GM19324 (cell line): ENCODE data around the gene MAP2K7.
"Not testable (repeated sequence)": the region's sequence is repeated elsewhere in the genome, so short reads cannot be mapped to it uniquely, and the experiment has no call there.

Source experiments
- ATAC-seq: cut with Tn5 transposase; IDR thresholded peaks from one replicate; pipeline ENCODE4 v1.9.1; 2021; ENCODE audit warnings: mild to moderate bottlenecking, moderate library complexity; ENCODE audit not compliant: unreplicated experiment, low FRiP score

The MAP2K7 gene

GRCh38 chr19:7881910-7882309 is 21.8 kb upstream of the MAP2K7 start:
- no peak for ATAC-seq

DNA sequence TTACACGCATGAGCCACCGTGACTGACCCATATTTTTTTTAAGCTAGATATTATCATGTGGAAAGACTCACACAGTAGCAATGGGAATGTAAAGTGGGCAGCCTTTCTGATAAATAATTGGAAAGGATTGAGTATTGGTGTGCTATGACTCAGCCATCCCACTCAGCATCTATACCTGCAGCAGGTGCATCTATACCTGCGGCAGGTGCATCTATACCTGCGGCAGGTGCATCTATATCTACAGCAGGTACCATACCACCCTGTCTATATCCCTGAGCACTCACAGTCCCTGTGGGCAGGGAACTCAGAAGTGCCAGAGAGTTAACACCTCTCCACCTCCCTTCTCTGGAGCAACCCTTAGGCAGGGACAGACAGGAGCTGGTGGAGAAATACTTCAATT is 20.6 kb upstream of the MAP2K7 start:
- no peak for ATAC-seq

DNA sequence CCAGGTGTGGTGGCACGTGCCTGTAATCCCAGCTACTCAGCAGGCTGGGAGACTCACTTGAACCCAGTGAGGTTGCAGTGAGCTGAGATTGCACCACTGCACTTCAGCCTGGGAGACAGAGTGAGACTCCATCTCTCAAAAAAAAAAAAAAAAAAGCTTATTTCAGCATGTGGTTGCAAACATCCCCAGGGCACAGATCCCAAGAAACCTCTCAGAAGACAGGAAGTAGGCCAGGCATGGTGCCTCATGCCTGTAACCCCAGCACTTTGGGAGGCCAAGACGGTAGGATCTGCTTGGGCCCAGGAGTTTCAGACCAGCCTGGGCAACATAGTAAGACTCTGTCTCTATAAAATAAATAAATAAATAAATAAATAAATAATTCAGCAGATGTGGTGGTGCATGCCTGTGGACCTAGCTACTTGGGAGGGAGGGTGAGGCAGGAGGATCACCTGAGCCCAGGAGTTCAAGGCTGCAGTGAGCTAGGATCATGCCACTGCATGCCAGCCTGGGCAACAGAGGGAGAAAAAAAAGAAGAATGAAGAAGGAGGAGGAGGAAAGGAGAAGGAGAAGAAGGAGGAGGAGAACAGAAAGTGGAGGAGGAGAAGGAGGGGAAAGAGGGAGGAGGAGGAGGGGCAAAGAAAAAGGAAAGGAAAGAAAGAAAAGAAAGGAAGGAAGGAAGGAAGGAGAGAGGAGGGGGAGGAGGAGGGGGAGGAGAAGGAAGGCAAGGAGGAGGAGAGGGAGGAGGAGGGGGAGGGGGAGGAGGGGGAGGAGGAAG is 19.7 kb upstream of the MAP2K7 start:
- ATAC-seq = no peak

GRCh38 chr19:7885818-7886217 is 17.9 kb upstream of the MAP2K7 start:
- ATAC-seq = no peak

DNA sequence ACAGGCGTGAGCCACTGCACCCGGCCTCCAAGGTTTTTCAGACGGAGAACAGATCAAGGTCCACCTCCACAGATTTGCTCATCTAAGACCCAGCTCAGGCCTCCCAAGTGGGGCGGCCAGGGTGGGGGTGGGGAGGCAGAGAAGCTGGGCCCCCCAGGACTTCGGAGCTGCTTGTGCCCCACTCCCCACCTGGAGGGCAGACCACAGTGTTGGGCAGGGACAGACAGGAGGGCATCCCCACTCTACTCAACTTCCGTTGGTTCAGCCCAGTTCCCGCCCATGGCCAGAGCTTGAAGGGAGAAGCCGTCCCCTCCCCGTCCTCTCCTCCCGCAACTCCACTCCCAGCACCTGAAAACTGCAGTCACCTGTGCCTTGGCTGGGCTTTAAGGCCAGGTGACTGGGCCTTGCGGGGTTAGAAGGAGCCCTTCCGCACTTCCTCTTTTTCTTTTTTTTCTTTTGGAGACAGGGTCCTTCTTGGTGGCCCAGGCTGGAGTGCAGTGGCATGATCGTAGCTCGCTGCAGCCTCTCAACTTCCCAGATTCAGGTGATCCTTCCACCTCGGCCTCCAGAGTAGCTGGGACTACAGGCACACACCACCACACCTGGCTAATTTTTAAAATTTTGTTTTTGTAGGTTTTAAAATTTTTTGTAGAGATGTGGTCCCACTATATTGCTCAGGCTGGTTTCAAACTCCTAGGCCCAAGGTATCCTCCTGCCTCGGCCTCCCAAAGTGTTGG is 16.1 kb upstream of the MAP2K7 start:
- ATAC-seq = no peak

- no peak for ATAC-seq
These were observed 15.4 kb upstream of the MAP2K7 start, which contains the start of gene LRRC8E for GRCh38 chr19:7888145-7888825. Gene LRRC8E, plus strand, starts transcription at chr19:7888510. Its CDS starts 7,094 bp downstream, at chr19:7895604.

- no peak for ATAC-seq
These were observed 14.9 kb upstream of the MAP2K7 start for GRCh38 chr19:7888826-7889217.

DNA sequence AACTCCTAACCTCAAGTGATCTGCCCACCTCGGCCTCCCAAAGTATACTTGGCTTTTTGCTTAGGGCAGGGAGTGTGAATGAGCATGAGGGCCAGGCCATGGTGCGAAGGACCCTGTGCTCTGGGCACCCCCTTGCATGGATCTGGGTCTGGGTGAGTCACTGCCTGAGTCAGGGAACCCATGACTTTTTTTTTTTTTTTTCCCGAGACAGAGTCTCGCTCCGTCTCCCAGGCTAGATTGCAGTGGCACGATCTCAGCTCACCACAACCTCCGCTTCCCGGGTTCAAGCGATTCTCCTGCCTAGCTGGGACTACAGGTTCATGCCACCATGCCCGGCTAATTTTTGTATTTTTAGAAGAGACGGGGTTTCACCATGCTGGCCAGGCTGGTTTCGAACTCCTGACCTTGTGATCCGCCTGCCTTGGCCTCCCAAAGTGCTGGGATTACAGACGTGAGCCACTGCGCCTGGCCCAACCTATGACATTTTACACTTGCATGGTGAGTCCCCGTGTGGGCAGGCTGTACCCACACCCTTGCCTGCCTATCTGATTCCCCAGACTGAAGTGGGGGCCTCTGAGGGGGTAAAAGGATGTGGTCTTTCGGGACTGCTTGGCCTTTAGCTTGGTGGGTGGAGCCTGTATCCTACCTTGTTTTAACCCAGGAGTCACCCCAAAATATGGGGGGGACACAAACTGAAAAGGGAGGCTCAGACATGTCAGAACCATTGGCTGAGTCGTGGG is 10.1 kb upstream of the MAP2K7 start:
- ATAC-seq = not testable (repeated sequence)

DNA sequence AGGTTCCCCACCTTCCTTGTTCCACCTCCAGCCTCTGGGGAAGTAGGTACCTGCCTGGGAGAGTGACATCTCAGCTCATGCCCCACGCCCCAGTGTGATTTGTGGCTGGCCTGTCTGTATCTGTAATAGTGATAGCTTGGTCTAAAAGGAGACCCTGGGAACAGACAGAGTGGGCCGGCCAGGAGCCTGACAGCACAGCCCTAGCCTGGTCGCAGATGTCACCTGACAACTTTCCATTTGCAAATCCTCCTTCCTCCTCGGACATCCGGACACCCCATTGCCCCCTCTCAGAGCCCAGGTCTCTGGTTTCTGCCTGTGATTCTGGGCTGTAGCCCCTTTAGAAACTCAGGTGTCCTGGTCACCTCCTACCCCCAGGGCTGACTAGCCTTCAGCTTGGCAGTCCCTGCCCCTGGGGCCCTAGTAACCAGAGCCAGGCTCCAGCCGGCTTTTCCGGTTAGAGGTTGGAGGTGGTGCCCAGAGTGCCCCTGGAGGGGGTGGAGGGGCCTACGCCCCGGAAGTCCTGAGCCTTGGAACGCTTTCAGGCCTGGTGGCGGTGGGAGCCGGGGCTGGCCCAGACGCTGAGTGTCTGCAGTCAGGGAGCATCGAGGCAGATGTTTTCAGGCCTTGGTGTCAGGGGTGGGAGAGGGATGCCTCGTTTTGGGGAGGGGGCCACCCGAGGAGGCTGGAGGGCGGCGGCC is 8.9 kb upstream of the MAP2K7 start:
- ATAC-seq = no peak

GRCh38 chr19:7895565-7895964 is 8.1 kb upstream of the MAP2K7 start:
- ATAC-seq = no peak

DNA sequence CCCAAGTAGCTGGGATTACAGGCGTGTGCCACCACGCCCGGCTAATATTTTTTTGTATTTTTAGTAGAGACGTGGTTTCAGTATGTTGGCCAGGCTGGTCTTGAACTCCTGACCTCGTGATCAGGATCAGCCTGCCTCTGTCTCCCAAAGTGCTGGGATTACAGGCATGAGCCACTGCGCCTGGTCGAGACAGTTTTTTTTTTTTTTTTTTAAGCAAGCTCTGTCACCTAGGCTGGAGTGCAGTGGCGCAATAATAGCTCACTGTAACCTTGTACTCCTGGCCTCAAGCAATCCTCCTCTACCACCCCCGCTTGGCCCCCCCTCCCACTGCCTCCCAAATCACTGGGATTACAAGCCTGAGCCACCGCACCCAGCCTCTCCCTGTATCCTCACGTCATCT is 6.4 kb upstream of the MAP2K7 start:
- ATAC-seq = no peak

DNA sequence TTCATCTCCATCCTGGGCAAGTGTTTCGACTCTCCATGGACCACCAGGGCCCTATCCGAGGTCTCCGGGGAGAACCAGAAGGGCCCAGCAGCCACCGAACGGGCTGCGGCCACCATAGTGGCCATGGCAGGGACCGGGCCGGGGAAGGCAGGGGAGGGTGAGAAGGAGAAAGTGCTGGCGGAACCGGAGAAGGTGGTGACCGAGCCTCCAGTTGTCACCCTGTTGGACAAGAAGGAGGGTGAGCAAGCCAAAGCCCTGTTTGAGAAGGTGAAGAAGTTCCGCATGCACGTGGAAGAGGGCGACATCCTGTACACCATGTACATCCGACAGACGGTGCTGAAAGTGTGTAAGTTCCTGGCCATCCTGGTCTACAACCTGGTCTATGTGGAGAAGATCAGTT is 4.7 kb upstream of the MAP2K7 start:
- no peak for ATAC-seq

GRCh38 chr19:7899751-7900378 is 3.8 kb upstream of the MAP2K7 start:
- ATAC-seq = no peak

- no peak for ATAC-seq
These were observed 3.2 kb upstream of the MAP2K7 start for GRCh38 chr19:7900401-7900870.

- ATAC-seq = no peak
These were observed 2.7 kb upstream of the MAP2K7 start for GRCh38 chr19:7900931-7901330.

DNA sequence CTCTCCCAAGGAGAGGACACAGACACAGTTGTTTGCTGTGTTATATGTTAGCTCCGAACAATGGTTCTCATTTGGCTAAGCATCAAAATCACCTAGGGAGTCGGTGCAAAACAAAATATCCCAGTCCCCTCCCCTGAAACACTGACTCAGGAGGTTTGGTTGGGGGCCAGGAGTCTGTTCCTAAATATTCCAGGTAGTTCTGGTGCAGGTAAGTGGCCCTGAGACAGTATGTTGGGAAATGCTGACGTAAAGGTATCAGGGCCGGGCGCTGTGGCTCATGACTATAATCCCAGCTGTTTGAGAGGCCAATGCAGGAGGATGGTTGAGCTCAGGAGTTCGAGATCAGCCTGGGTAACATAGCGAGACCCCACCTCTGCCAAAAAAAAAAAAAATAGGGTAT is 2.3 kb upstream of the MAP2K7 start:
- no peak for ATAC-seq

DNA sequence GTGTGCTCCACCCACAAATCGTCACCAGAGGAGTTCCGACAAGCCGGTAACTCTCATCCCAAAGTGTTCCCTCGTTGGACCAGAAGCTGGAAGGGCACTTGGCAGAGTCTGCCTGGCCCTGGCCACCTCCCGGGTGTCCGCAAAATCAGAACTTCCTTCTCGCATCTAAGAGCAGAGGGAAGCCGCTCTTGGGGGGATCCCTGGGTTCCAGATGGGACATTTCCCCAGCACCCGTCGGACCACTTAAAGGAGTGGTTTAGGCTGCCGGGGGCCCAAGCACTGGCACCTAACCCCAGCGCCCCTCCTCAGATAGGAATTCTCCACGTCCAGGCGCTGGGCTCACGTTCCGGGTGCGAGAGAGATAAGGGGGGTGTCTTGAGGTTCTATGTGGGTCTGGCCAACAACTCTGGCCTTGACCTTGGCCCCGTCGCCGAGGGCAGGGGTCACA is 857 bp upstream of the MAP2K7 start:
- ATAC-seq = no peak

DNA sequence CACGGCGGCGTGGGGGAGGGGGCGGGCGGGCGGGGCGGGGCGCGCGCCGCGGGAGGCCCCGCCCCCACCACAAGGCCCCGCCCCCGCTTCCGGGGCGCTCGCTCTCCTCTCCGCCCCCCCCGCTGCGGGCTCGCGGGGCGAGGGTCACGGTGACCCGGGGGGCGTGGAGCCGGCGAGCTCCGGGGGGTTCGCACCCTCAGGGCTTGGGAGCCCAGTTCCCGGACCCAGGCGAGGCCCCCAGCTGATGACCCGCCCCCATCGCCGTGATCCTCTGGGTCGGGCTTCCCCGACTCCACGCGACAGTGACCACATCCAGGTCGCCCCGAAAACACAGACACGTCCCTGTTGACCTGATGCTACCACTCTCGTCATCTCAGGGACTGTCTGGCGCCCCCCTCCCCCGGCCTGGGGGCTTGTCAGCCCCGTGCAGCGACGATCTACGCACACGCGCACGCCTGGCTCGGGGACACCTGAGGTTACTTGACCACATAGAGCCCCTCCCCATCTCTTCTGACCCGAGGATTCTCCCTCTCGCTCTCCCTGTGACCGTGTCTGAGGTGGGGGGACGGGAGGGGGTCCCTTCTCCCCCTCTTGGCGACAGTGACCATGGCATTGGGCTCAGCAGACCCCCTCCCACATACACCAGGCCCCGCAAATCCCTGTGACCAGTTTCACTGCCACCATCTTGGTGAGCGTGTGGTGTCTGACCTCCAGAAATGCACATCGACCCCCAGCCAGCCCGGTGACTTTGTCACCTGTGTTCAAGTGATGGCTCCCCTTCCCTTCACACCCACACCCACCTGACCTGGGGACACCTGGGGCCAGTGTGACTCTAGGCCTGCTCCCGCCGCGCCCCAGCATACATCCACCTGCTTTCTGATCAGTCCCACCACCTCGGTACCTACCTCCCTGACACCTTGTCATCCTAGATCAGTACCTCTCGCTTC is 670 bp downstream of the MAP2K7 start:
- ATAC-seq = peak; percentile 36
